GM18508 (cell line): ENCODE data around the gene CNIH3.

ENCODE experiments used
- ATAC-seq: cut with Tn5 transposase; IDR thresholded peaks from one replicate; pipeline ENCODE4 v1.9.1; 2021; ENCODE audit warnings: moderate number of reproducible peaks; ENCODE audit not compliant: insufficient read depth, unreplicated experiment

CNIH3 gene

DNA sequence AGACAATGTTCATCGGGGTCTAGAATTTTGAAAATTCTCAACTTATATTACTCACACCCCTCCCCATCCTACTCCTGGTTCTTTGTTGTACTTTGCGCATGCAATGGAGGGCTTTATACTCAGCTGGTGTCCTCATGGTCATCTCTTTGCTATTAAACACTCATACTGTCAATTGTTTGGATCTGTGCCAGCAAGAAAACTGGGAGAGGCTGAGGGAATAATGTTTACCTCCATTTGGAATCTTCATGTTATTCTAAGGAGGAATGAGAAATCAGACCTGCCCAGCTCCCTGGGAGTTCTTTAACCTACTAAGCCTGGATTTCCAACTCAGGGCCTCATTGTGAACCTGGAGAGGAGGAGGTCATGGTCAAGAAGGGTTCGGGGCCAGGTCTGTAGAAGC, 169.5 kb downstream of the CNIH3 start:
- no peak for ATAC-seq

DNA sequence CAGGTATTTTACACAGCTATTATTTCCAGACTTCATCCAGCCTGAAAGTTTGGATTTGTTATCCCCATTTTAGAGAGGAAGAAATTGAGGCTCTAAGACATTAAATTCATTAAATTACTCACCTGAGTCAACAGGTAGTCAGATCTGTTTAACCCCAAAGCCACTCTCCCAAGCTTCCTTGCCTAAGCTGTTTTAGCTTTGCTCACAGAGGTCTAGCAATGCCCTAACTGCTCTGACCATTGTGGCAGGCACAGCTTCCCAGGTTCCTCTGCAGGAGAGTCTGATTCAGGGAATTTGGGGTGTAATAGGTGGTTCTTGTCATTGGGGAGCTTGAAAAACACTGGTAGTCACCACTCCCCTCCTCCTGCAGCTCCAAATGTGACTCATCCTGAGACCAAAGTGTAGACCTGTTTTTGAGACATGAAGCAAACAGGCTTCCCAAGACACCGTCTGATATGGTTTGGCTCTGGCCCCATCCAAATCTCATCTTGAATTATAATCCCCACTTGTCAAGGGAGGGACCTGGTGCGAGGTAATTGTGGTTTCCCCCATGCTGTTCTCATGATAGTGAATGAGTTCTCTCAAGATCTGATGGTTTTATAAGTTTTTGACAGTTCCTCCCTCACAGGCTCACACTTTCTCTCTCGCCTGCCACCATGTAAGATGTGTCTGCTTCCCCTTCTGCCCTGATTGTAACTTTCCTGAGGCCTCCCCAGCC, 170.6 kb downstream of the CNIH3 start:
- no peak for ATAC-seq

DNA sequence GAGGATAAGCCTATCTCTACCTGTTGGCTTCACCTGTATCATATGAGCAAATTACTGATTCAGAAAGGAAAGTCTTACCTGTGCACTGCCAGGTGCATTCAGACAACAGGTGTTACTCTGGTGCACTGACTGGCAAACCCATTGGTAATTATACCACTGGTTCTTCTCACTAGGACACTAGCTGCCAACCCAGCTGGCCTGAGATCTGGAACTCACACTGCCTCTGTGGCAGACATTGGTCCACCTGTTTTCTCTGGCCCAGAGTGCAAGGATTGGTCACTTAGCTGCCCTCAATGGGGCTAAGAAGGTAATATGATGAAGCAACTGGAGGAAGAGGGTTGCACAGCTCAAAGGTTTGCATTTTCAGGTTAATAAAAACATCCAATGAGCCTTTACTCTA, 173.2 kb downstream of the CNIH3 start:
- ATAC-seq = no peak
